B cell (primary cell): ENCODE results near the gene TAF4.

Source experiments
- EZH2 ChIP-seq: IDR thresholded peaks from 2 replicates; pipeline ENCODE4 v1.6.1; 2012; ENCODE audit warnings: borderline replicate concordance, low read depth, mild to moderate bottlenecking, moderate library complexity, low read length; ENCODE audit not compliant: insufficient read depth, poor library complexity, severe bottlenecking
- TF ChIP-seq, protein P1 (sequence below): fragments of 200-600 bp; IDR thresholded peaks from one replicate; pipeline ENCODE4 v1.8.0; 2022; ENCODE audit warnings: antibody characterized with exemption, mild to moderate bottlenecking

DNA sequence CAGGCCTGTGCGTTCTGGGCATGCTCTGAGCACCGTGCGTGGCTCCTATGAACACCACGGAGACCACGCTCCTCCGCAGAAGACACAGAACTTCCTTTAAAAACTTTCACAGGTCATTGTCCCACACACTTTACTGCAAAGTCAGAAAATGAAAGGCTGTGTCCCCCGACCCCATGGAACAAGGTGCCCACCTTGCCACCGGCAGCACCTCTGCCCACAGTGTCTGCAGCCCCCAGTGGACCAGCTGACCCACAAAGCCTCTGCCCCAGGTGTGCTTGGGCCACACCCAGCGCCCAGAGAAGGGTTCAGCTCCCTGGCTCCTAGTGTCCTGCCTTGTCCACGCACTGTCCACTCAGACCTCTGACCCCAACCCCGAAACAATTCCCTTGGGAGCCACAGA, 8.7 kb downstream of the TAF4 start:
- TF ChIP-seq, protein P1, sequence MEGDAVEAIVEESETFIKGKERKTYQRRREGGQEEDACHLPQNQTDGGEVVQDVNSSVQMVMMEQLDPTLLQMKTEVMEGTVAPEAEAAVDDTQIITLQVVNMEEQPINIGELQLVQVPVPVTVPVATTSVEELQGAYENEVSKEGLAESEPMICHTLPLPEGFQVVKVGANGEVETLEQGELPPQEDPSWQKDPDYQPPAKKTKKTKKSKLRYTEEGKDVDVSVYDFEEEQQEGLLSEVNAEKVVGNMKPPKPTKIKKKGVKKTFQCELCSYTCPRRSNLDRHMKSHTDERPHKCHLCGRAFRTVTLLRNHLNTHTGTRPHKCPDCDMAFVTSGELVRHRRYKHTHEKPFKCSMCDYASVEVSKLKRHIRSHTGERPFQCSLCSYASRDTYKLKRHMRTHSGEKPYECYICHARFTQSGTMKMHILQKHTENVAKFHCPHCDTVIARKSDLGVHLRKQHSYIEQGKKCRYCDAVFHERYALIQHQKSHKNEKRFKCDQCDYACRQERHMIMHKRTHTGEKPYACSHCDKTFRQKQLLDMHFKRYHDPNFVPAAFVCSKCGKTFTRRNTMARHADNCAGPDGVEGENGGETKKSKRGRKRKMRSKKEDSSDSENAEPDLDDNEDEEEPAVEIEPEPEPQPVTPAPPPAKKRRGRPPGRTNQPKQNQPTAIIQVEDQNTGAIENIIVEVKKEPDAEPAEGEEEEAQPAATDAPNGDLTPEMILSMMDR = no peak
- no peak for TF ChIP-seq EZH2
